ENCODE measurements around the gene ATP2C1. TPM values are rescaled to one million over a fixed set of nuclear protein-coding genes. Genes with fewer than 3 reads are reported as not detected.

Gene ATP2C1
- total and polyA plus RNA-seq, 2 of the 13 experiments (the other 11 are each of a cell fraction or from before 2014, with no cell fraction given), result 32.4 to 37.6 TPM

GRCh38 chr3:130991126-130991525 is 97.2 kb downstream of the ATP2C1 start:
- TF ChIP-seq NR2F2 (IDR thresholded peaks at IDR 0.05; ENCODE audit: borderline replicate concordance, low read depth) (no peak), ZNF121 (CRISPR knock-in tag; IDR thresholded peaks at IDR 0.05) (no peak), PHF8 (CRISPR knock-in tag; IDR thresholded peaks at IDR 0.05) (no peak), ZBTB46 (CRISPR knock-in tag; IDR thresholded peaks at IDR 0.05; ENCODE audit: borderline replicate concordance) (no peak), JUNB (CRISPR knock-in tag; IDR thresholded peaks at IDR 0.05; ENCODE audit: borderline replicate concordance) (no peak), ZNF230 (CRISPR knock-in tag; IDR thresholded peaks at IDR 0.05) (no peak), ZSCAN25 (CRISPR knock-in tag; IDR thresholded peaks at IDR 0.05) (no peak)
- Histone ChIP-seq H3K27me3 (ENCODE audit: control insufficient read depth in 1 of 2, insufficient read depth in 2 of 2, low read length in 2 of 2) (no peaks in the 10 kb centered on the region), H3K4me2 (ENCODE audit: low read depth, low read length) (no peak overlapping the region), H3K79me2 (ENCODE audit: insufficient read depth, low read length) (no peaks in the 10 kb centered on the region), H3K9ac (ENCODE audit: insufficient read depth, low read depth, low read length) (no peak overlapping the region), H3K9me3 (ENCODE audit: low read length) (no peaks in the 10 kb centered on the region), H3K4me3 (replicated peaks in 1 of 3; ENCODE audit: insufficient read depth in 1 of 3, low read depth in 2 of 3, low read length in 3 of 3) (no peak overlapping the region), H2AFZ (ENCODE audit: low read length) (no peak overlapping the region), H3K36me3 (replicated peaks in 1 of 2; ENCODE audit: control insufficient read depth in 1 of 2, insufficient read depth in 2 of 2, low read length in 2 of 2) (peaks cover 0 to 2% of the 10 kb centered on the region in 2 experiments; a peak in 1 of 5 replicates), H4K20me1 (ENCODE audit: insufficient read depth, low read length) (no peaks in the 10 kb centered on the region), H3K27ac (ENCODE audit: extremely low read length, insufficient read depth, low read length) (no peak overlapping the region), H3K4me1 (ENCODE audit: insufficient read depth, low read length) (no peaks in the 10 kb centered on the region)
- ATAC-seq (no peak), DNase-seq (ENCODE audit: low spot score) (no peak), FAIRE-seq (no peak)
- WGBS (ENCODE audit: low lambda C conversion rate), result 96% methylated on average over 5 of the region's 5 CpGs
- intact Hi-C loops (cut with micrococcal nuclease; ENCODE audit: unreplicated experiment), result no loop called here
- ChIA-PET CTCF (ENCODE audit: low intra/inter-chr PET ratio, low total read pairs) (no interaction called here), POLR2A (no interaction called here)
- in situ Hi-C loops (cut with HindIII; ENCODE audit: extremely low pct_ligation_motif_present, low pct_unique_long_range_greater_than_20kb), result no loop called here
- no TSS peak for BruUV-seq (replicated peaks)

DNA sequence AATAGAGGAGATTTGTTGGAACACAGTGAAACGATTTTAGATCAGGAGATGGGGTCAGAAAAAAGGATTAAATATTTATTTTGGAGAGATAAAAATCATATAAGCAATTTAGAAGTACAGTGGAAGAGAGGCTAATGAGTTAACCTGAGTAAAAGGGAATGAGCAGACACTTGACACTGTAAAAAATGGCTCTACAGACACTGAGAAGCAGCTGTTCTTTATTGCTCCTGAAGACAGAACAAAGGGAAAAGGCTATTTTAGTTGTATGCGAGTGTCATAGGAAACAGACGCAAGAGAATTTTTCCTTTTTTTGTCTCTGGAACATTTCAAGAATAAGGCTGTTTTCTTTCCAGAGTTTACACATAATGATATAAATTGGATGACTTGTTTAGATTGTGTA is 98.5 kb downstream of the ATP2C1 start:
- no peak overlapping the region for H3K4me3 ChIP-seq (replicated peaks in 1 of 3; ENCODE audit: insufficient read depth in 1 of 3, low read depth in 2 of 3, low read length in 3 of 3)
- H3K27me3 ChIP-seq (ENCODE audit: control insufficient read depth in 1 of 2, insufficient read depth in 2 of 2, low read length in 2 of 2), result no peaks in the 10 kb centered on the region
- H3K9ac ChIP-seq (ENCODE audit: insufficient read depth, low read depth, low read length), result no peak overlapping the region
- H3K36me3 ChIP-seq (replicated peaks in 1 of 2; ENCODE audit: control insufficient read depth in 1 of 2, insufficient read depth in 2 of 2, low read length in 2 of 2), result peaks cover 0 to 3% of the 10 kb centered on the region in 2 experiments; a peak in 2 of 5 replicates
- no peak for ATAC-seq
- POLR2A ChIA-PET, result no interaction called here
- H3K4me1 ChIP-seq (ENCODE audit: insufficient read depth, low read length), result no peaks in the 10 kb centered on the region
- H3K9me3 ChIP-seq (ENCODE audit: low read length), result no peaks in the 10 kb centered on the region
- intact Hi-C loops (cut with micrococcal nuclease; ENCODE audit: unreplicated experiment), result no loop called here
- in situ Hi-C loops (cut with HindIII; ENCODE audit: extremely low pct_ligation_motif_present, low pct_unique_long_range_greater_than_20kb), result no loop called here
- 91% methylated on average over 3 of the region's 3 CpGs for WGBS (ENCODE audit: low lambda C conversion rate)
- H4K20me1 ChIP-seq (ENCODE audit: insufficient read depth, low read length), result no peaks in the 10 kb centered on the region
- no peak overlapping the region for H3K27ac ChIP-seq (ENCODE audit: extremely low read length, insufficient read depth, low read length)
- no peak for DNase-seq (ENCODE audit: low spot score)
- no peak for FAIRE-seq
- H2AFZ ChIP-seq (ENCODE audit: low read length), result no peak overlapping the region
- H3K79me2 ChIP-seq (ENCODE audit: insufficient read depth, low read length), result no peaks in the 10 kb centered on the region
- CTCF ChIA-PET (ENCODE audit: low intra/inter-chr PET ratio, low total read pairs), result no interaction called here
- TF ChIP-seq, protein P1, sequence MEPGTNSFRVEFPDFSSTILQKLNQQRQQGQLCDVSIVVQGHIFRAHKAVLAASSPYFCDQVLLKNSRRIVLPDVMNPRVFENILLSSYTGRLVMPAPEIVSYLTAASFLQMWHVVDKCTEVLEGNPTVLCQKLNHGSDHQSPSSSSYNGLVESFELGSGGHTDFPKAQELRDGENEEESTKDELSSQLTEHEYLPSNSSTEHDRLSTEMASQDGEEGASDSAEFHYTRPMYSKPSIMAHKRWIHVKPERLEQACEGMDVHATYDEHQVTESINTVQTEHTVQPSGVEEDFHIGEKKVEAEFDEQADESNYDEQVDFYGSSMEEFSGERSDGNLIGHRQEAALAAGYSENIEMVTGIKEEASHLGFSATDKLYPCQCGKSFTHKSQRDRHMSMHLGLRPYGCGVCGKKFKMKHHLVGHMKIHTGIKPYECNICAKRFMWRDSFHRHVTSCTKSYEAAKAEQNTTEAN (CRISPR knock-in tag; conservative IDR thresholded peaks at IDR 0.05), result no peak
- H3K4me2 ChIP-seq (ENCODE audit: low read depth, low read length), result no peak overlapping the region
- BruUV-seq (replicated peaks), result no TSS peak

All from HepG2 (cell line).